Neural progenitor cell (in vitro differentiated cells): ENCODE results near the gene KRR1.
"Not testable (repeated sequence)": the region's sequence is repeated elsewhere in the genome, so short reads cannot be mapped to it uniquely, and the experiment has no call there.

Experiments used
- CTCF ChIP-seq: fragments of 200-600 bp; sonication (generic); IDR thresholded peaks from 2 replicates; pipeline ENCODE4 v1.5.1; 2017; ENCODE audit warnings: antibody characterized with exemption, mild to moderate bottlenecking
- EZH2 ChIP-seq: fragments of 200-600 bp; sonication (generic); IDR thresholded peaks from 2 replicates; pipeline ENCODE4 v1.6.1; 2017; ENCODE audit warnings: antibody characterized with exemption, mild to moderate bottlenecking, moderate library complexity

DNA sequence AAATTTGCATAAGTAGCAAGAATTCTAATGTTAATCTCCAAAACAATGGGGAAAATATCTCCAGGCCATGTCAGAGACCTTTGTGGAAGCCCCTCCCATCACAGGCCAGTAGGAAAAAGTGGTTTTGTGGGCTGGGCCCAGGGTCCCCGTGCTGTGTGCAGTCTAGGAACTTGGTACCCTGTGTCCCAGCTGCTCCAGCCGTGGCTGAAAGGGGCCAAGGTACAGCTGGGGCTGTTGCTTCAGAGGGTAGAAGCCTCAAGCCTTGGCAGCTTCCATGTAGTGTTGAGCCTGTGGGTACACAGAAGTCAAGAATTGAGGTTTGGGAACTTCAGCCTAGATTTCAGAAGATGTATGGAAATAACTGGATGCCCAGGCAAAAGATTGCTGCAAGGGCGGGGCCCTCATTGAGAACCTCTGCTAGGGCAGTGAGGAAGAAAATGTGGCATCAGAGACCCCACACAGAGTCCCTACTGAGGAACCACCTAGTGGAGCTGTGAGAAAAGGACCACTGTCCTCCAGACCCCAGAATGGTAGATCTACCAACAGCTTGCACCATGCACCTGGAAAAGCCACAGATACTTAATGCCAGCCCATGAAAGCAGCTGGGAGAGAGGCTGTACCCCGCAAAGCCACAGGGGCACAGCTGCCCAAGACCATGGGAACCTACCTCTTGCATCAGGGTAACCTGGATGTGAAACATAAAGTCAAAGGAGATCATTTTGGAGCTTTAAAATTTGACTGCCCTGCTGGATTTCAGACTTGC, 69.5 kb downstream of the KRR1 start:
- not testable (repeated sequence) for TF ChIP-seq CTCF, EZH2
